ENCODE results near the gene ZNF296.

Gene ZNF296

GRCh38 chr19:45115809-45116615 lies 39.7 kb upstream of the ZNF296 start:
- Histone ChIP-seq H3K36me3 (no peaks in the 10 kb centered on the region; the same call in none of the 2 replicates), H3K27ac (no peak overlapping the region), H3K27me3 (ENCODE audit: insufficient read depth, low read depth, severe bottlenecking) (no peaks in the 10 kb centered on the region), H3K4me3 (ENCODE audit: low read depth, low read length) (no peak overlapping the region), H3K9me3 (ENCODE audit: severe bottlenecking) (no peaks in the 10 kb centered on the region)
- no peak for DNase-seq
- TF ChIP-seq, protein P1, sequence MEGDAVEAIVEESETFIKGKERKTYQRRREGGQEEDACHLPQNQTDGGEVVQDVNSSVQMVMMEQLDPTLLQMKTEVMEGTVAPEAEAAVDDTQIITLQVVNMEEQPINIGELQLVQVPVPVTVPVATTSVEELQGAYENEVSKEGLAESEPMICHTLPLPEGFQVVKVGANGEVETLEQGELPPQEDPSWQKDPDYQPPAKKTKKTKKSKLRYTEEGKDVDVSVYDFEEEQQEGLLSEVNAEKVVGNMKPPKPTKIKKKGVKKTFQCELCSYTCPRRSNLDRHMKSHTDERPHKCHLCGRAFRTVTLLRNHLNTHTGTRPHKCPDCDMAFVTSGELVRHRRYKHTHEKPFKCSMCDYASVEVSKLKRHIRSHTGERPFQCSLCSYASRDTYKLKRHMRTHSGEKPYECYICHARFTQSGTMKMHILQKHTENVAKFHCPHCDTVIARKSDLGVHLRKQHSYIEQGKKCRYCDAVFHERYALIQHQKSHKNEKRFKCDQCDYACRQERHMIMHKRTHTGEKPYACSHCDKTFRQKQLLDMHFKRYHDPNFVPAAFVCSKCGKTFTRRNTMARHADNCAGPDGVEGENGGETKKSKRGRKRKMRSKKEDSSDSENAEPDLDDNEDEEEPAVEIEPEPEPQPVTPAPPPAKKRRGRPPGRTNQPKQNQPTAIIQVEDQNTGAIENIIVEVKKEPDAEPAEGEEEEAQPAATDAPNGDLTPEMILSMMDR (IDR thresholded peaks at IDR 0.05; ENCODE audit: low read depth, low read length) = no peak

DNA sequence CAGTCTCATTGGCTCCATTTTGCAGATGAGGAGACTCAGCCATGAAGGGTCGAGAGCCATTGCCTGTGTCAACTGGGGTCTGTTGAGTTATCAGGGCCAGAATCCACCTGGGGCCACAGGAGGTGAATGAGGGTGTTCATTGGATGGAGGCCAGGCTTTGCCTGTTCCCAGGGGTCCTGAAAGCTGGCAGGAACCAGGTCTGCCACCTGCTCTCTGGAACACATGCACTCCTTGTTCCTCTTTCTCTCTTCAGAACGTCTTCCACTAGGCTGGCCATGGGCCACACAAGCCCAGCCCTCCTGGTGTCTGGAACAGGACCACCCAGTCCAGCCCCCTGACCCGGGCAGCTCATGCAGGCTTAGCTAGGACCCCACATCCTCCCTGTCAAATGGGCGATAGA lies 37.8 kb upstream of the ZNF296 start:
- no peak for DNase-seq
- TF ChIP-seq, protein P1 (IDR thresholded peaks at IDR 0.05; ENCODE audit: low read depth, low read length) = no peak
- H3K27me3 ChIP-seq (ENCODE audit: insufficient read depth, low read depth, severe bottlenecking) = no peaks in the 10 kb centered on the region
- no peaks in the 10 kb centered on the region for H3K9me3 ChIP-seq (ENCODE audit: severe bottlenecking)
- H3K4me3 ChIP-seq (ENCODE audit: low read depth, low read length) = no peak overlapping the region
- no peaks in the 10 kb centered on the region; the same call in 1 of the 2 replicates for H3K36me3 ChIP-seq
- H3K27ac ChIP-seq = no peak overlapping the region

GRCh38 chr19:45113628-45114027 lies 37.4 kb upstream of the ZNF296 start:
- Histone ChIP-seq H3K9me3 (ENCODE audit: severe bottlenecking) (no peaks in the 10 kb centered on the region), H3K36me3 (no peaks in the 10 kb centered on the region; the same call in 1 of the 2 replicates), H3K27ac (no peak overlapping the region), H3K4me3 (ENCODE audit: low read depth, low read length) (no peak overlapping the region), H3K27me3 (ENCODE audit: insufficient read depth, low read depth, severe bottlenecking) (no peaks in the 10 kb centered on the region)
- no peak for DNase-seq
- TF ChIP-seq, protein P1 (IDR thresholded peaks at IDR 0.05; ENCODE audit: low read depth, low read length) = no peak

DNA sequence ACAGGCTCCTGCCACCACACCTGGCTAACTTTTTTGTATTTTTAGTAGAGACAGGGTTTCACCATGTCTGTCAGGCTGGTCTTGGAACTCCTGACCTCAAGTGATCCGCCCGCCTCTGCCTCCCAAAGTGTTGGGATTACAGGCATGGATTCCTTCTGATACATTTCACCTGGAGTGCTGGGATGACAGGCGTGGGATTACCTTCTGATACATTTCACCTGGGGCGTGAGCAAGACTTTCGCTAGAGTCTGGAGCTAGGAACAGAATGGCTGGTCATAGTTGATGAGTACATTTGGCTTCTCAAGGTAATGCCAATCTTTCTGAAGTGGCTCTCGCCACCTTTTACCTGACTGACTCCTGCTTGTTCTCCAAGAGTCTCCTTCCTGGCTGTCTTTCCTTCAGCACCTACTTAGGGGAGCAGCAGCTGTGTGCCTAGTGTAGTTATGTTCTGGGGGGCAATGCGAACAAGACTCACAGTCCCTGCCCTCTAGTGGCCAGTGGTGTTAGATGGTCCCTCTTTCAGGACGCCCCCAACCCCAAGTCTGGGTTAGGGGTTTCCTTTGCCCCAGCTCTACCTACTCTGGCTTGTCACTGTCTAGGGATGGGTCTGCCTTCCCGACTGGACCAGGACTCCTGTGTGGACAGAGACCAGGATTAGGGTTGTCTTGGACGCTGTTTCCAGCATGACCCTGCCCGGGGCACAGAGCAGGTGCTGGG lies 36.0 kb upstream of the ZNF296 start:
- TF ChIP-seq, protein P1 (IDR thresholded peaks at IDR 0.05; ENCODE audit: low read depth, low read length) = no peak
- H3K4me3 ChIP-seq (ENCODE audit: low read depth, low read length) = no peak overlapping the region

DNA sequence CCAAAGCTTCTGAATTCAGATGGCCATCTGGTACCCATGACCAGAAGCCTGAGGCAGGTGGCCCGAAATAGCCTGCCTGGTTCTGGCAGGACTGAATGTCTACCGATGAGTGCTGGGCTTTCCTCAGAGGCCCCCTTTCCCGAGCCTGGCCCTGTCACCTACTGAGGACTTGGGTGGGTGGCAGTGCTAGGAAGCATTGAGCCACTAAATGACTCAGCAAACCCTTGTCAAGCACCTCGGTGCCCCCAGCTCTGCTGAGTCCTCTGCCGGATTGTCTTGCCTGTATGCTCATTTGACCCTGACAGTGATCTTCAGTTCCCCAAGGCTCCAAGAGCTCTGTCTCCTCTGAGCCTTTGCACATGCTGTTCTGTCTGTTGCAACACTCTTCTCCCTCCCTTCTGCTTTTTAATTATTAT lies 34.6 kb upstream of the ZNF296 start:
- Histone ChIP-seq H3K4me3 (ENCODE audit: low read depth, low read length) (no peak overlapping the region), H3K27me3 (ENCODE audit: insufficient read depth, low read depth, severe bottlenecking) (no peaks in the 10 kb centered on the region), H3K27ac (no peak overlapping the region), H3K9me3 (ENCODE audit: severe bottlenecking) (no peaks in the 10 kb centered on the region), H3K36me3 (no peaks in the 10 kb centered on the region; the same call in 1 of the 2 replicates)
- no peak for DNase-seq
- TF ChIP-seq, protein P1 (IDR thresholded peaks at IDR 0.05; ENCODE audit: low read depth, low read length) = no peak

More for the DNA sequence above, 36.0 kb upstream of the ZNF296 start:
- H3K9me3 ChIP-seq (ENCODE audit: severe bottlenecking) = no peaks in the 10 kb centered on the region
- DNase-seq = no peak
- no peaks in the 10 kb centered on the region for H3K27me3 ChIP-seq (ENCODE audit: insufficient read depth, low read depth, severe bottlenecking)
- H3K36me3 ChIP-seq = no peaks in the 10 kb centered on the region; the same call in 1 of the 2 replicates
- no peak overlapping the region for H3K27ac ChIP-seq

Measured in WERI-Rb-1 (cell line).